Endodermal cell (in vitro differentiated cells): ENCODE results near the gene CHCHD5. TPM values are rescaled to one million over a fixed set of nuclear protein-coding genes. Genes with fewer than 3 reads are reported as not detected.
A peak's percentile ranks its signal among the peaks of the same experiment; 100 is the strongest.

ENCODE experiments used
- DNase-seq: peaks from one replicate; pipeline ENCODE4 v3.0.0-alpha.2; 2017
- H3K27ac ChIP-seq: 2 replicates; pipeline ENCODE4 v1.5.1; 2013; ENCODE audit warnings: mild to moderate bottlenecking, low read depth, low read length, moderate library complexity
- H3K27me3 ChIP-seq: 2 replicates; pipeline ENCODE4 v1.6.1; 2013; ENCODE audit warnings: mild to moderate bottlenecking, low read length, moderate library complexity; ENCODE audit not compliant: insufficient read depth, control insufficient read depth, poor library complexity, severe bottlenecking
- H3K36me3 ChIP-seq: 2 replicates; pipeline ENCODE4 v1.7.0; 2013; ENCODE audit warnings: mild to moderate bottlenecking, low read length, moderate library complexity; ENCODE audit not compliant: control insufficient read depth, insufficient read depth
- H3K4me1 ChIP-seq: one replicate; pipeline ENCODE4 v1.7.0; 2013; ENCODE audit warnings: low read length; ENCODE audit not compliant: control insufficient read depth, insufficient read depth
- H3K4me3 ChIP-seq: 2 replicates; pipeline ENCODE4 v1.5.1; 2013; ENCODE audit warnings: mild to moderate bottlenecking, low read length, moderate library complexity
- H3K9ac ChIP-seq: 2 replicates; pipeline ENCODE4 v1.6.1; 2013; ENCODE audit warnings: mild to moderate bottlenecking, low read length, moderate library complexity; ENCODE audit not compliant: poor library complexity, severe bottlenecking; ENCODE audit errors: extremely low read depth
- H3K9me3 ChIP-seq: 2 replicates; pipeline ENCODE4 v1.6.1; 2013; ENCODE audit warnings: mild to moderate bottlenecking, low read length, moderate library complexity; ENCODE audit not compliant: control insufficient read depth
- H3K27ac Mint-ChIP-seq: 2 replicates; pipeline ENCODE4 v1.8.0; 2020; ENCODE audit warnings: mixed read lengths
- H3K27me3 Mint-ChIP-seq: 2 replicates; pipeline ENCODE4 v1.8.0; 2021; ENCODE audit warnings: mild to moderate bottlenecking, mixed read lengths; ENCODE audit not compliant: insufficient read depth
- H3K36me3 Mint-ChIP-seq: 2 replicates; pipeline ENCODE4 v1.8.0; 2020; ENCODE audit warnings: low read depth, mixed read lengths
- H3K4me1 Mint-ChIP-seq: 2 replicates; pipeline ENCODE4 v1.8.0; 2020; ENCODE audit warnings: mixed read lengths
- H3K4me3 Mint-ChIP-seq: 2 replicates; pipeline ENCODE4 v1.8.0; 2020; ENCODE audit warnings: mild to moderate bottlenecking, moderate library complexity, mixed read lengths
- H3K9me3 Mint-ChIP-seq: 2 replicates; pipeline ENCODE4 v1.8.0; 2020; ENCODE audit warnings: mild to moderate bottlenecking, mixed read lengths
- CTCF ChIP-seq: fragments of 200-600 bp; sonication (generic); conservative IDR thresholded peaks from 2 replicates; pipeline ENCODE4 v1.5.0; 2021; ENCODE audit warnings: antibody characterized with exemption, mild to moderate bottlenecking
- WGBS, 2 experiments: methylation state at CpG; one replicate each; pipeline versions ENCODE4 v1.1.5 to v1.1.7; 2013; ENCODE audit warnings: missing lambda C conversion rate in 2 of 2, mixed read lengths in 1 of 2; ENCODE audit not compliant: insufficient coverage in 1 of 2, insufficient read length in 1 of 2; 5-methylcytosine and 5-hydroxymethylcytosine counted together
- total RNA-seq, 2 donors: library from RNA; stranded (reverse); fragmentation: NEBNext Ultra II Directional in 1 of 2; extraction: Animal tissue kit (Norgen Biotek cat#: 25700) in 1 of 2; gene quantifications; 2 replicates in 1 of 2; 3 replicates in 1 of 2; pipeline ENCODE4 v1.2.1, GENCODE V29; 2021

Gene CHCHD5
- total RNA-seq, 2 donors from 2014 or later, result 39.1 to 48.2 TPM

GRCh38 chr2:112585400-112585799 is 991 bp downstream of the CHCHD5 start:
- no peaks in the 10 kb centered on the region for H3K27me3 ChIP-seq
- Mint-ChIP-seq H3K36me3 (peaks cover 29% of the 10 kb centered on the region), H3K9me3 (no peaks in the 10 kb centered on the region), H3K4me3 (peak overlapping the region; percentile 91), H3K27ac (peak overlapping the region; percentile 99), H3K4me1 (peaks cover 13% of the 10 kb centered on the region), H3K27me3 (no peaks in the 10 kb centered on the region)
- no peaks in the 10 kb centered on the region for H3K4me1 ChIP-seq
- 88 to 94% methylated on average over 3 of the region's 3 CpGs for WGBS, 2 experiments
- peak overlapping the region; percentile 88 for H3K9ac ChIP-seq
- H3K27ac ChIP-seq, result no peak overlapping the region
- H3K36me3 ChIP-seq, result peaks cover 23% of the 10 kb centered on the region
- no peak for DNase-seq
- no peak for TF ChIP-seq CTCF
- H3K4me3 ChIP-seq, result peak overlapping the region; percentile 92
- H3K9me3 ChIP-seq, result no peaks in the 10 kb centered on the region

- WGBS, 2 experiments, result 93 to 94% methylated on average over 9 to 18 of the region's 18 CpGs
- H3K27ac Mint-ChIP-seq, result no peak overlapping the region
Measured at GRCh38 chr2:112585873-112586464, 1.6 kb downstream of the CHCHD5 start.

GRCh38 chr2:112588611-112589045 is 4.2 kb downstream of the CHCHD5 start:
- TF ChIP-seq CTCF, result no peak
- Histone ChIP-seq H3K27ac (no peak overlapping the region), H3K36me3 (peaks cover 23% of the 10 kb centered on the region), H3K9ac (no peak overlapping the region), H3K4me1 (no peaks in the 10 kb centered on the region), H3K4me3 (no peak overlapping the region), H3K9me3 (no peaks in the 10 kb centered on the region), H3K27me3 (no peaks in the 10 kb centered on the region)
- no peaks in the 10 kb centered on the region for H3K9me3 Mint-ChIP-seq
- peaks cover 13% of the 10 kb centered on the region for H3K4me1 Mint-ChIP-seq
- no peaks in the 10 kb centered on the region for H3K27me3 Mint-ChIP-seq
- peaks cover 32% of the 10 kb centered on the region for H3K36me3 Mint-ChIP-seq
- no peak overlapping the region for H3K4me3 Mint-ChIP-seq
- no peak for DNase-seq
- no peak overlapping the region for H3K27ac Mint-ChIP-seq
- WGBS, 2 experiments, result 66 to 73% methylated on average over 6 of the region's 6 CpGs

More at GRCh38 chr2:112585873-112586464, 1.6 kb downstream of the CHCHD5 start:
- H3K4me3 ChIP-seq, result no peak overlapping the region
- peaks cover 13% of the 10 kb centered on the region for H3K4me1 Mint-ChIP-seq
- no peak for DNase-seq
- H3K9me3 Mint-ChIP-seq, result no peaks in the 10 kb centered on the region
- no peaks in the 10 kb centered on the region for H3K27me3 ChIP-seq
- no peak overlapping the region for H3K4me3 Mint-ChIP-seq
- no peak overlapping the region for H3K9ac ChIP-seq
- no peaks in the 10 kb centered on the region for H3K27me3 Mint-ChIP-seq
- peaks cover 29% of the 10 kb centered on the region for H3K36me3 Mint-ChIP-seq
- no peak for TF ChIP-seq CTCF
- peaks cover 23% of the 10 kb centered on the region for H3K36me3 ChIP-seq
- H3K27ac ChIP-seq, result no peak overlapping the region
- H3K4me1 ChIP-seq, result no peaks in the 10 kb centered on the region
- H3K9me3 ChIP-seq, result no peaks in the 10 kb centered on the region
